IMR-90 (cell line): ENCODE data around the gene TP53I11. TPM values are rescaled to one million over a fixed set of nuclear protein-coding genes. Genes with fewer than 3 reads are reported as not detected.

Source experiments
- ATAC-seq: fragments of 200-7000 bp; cut with Tn5 transposase; 2 replicates; pipeline ENCODE4 v1.9.1; 2020; ENCODE audit warnings: low read depth, mild to moderate bottlenecking, moderate library complexity
- BruUV-seq: library from RNA; stranded (reverse); fragments of 400-500 nt; replicated peaks from 2 replicates; lab custom pipeline; 2021; lab: Mats Ljungman, UMichigan
- CTCF ChIA-PET: fragments of 300-600 bp; formaldehyde crosslinking; extraction: SDS; loops from one replicate; lab custom pipeline; 2021; ENCODE audit warnings: antibody characterized with exemption; lab: Yijun Ruan, JAX
- POLR2A ChIA-PET: fragments of 300-600 bp; sonication (Branson Sonifier 250); formaldehyde crosslinking; loops from one replicate; lab custom pipeline; 2022; ENCODE audit warnings: antibody characterized with exemption; ENCODE audit not compliant: unreplicated experiment; lab: Charles Lee
- DNase-seq: peaks from one replicate; pipeline ENCODE4 v3.0.0; 2013
- H2AFZ ChIP-seq: replicated peaks from 2 replicates; pipeline ENCODE3; 2013; ENCODE audit warnings: low read length, mild to moderate bottlenecking; ENCODE audit not compliant: poor library complexity
- H2AK5ac ChIP-seq: 2 replicates; pipeline ENCODE4 v1.6.1; 2013; ENCODE audit warnings: low read depth, low read length, inconsistent platforms
- H2AK9ac ChIP-seq: replicated peaks from 2 replicates; pipeline ENCODE3; 2013; ENCODE audit warnings: mild to moderate bottlenecking, low read depth, low read length, moderate library complexity; ENCODE audit not compliant: poor library complexity
- H2BK120ac ChIP-seq: 2 replicates; pipeline ENCODE4 v1.6.1; 2013; ENCODE audit warnings: low read depth, low read length, inconsistent platforms
- H2BK15ac ChIP-seq: 3 replicates; pipeline ENCODE4 v1.6.1; 2013; ENCODE audit warnings: low read depth, low read length, inconsistent platforms
- H2BK20ac ChIP-seq: 2 replicates; pipeline ENCODE4 v1.6.1; 2013; ENCODE audit warnings: low read depth, mild to moderate bottlenecking, inconsistent platforms, low read length, moderate library complexity
- H2BK5ac ChIP-seq: 2 replicates; pipeline ENCODE4 v1.6.1; 2013; ENCODE audit warnings: mild to moderate bottlenecking, low read depth, low read length, inconsistent platforms; ENCODE audit not compliant: poor library complexity, severe bottlenecking
- H3K14ac ChIP-seq: replicated peaks from 2 replicates; pipeline ENCODE4 v1.6.1; 2013; ENCODE audit warnings: low read depth, low read length, inconsistent platforms
- H3K18ac ChIP-seq: 2 replicates; pipeline ENCODE4 v1.6.1; 2013; ENCODE audit warnings: low read depth, low read length, control low read depth
- H3K23ac ChIP-seq: 2 replicates; pipeline ENCODE4 v1.6.1; 2013; ENCODE audit warnings: low read depth, low read length, inconsistent platforms
- H3K27ac ChIP-seq: 2 replicates; pipeline ENCODE4 v1.5.1; 2013; ENCODE audit warnings: mild to moderate bottlenecking, control low read depth, low read length; ENCODE audit not compliant: insufficient read depth
- H3K27me3 ChIP-seq: 2 replicates; pipeline ENCODE4 v1.6.1; 2013; ENCODE audit warnings: low read length; ENCODE audit not compliant: control insufficient read depth, insufficient read depth
- H3K36me3 ChIP-seq: 2 replicates; pipeline ENCODE4 v1.6.1; 2013; ENCODE audit warnings: low read length, mixed read lengths; ENCODE audit not compliant: control insufficient read depth, insufficient read depth
- H3K4ac ChIP-seq: 2 replicates; pipeline ENCODE4 v1.6.1; 2013; ENCODE audit warnings: low read depth, low read length, inconsistent platforms
- H3K4me1 ChIP-seq: 2 replicates; pipeline ENCODE4 v1.6.1; 2013; ENCODE audit warnings: low read length, mixed read lengths; ENCODE audit not compliant: control insufficient read depth, insufficient read depth
- H3K4me2 ChIP-seq: 2 replicates; pipeline ENCODE4 v1.6.1; 2013; ENCODE audit warnings: low read depth, mild to moderate bottlenecking, control low read depth, low read length, moderate library complexity
- H3K4me3 ChIP-seq: 2 replicates; pipeline ENCODE4 v1.5.1; 2013; ENCODE audit warnings: low read depth, mild to moderate bottlenecking, control low read depth, low read length, moderate library complexity; ENCODE audit not compliant: insufficient read depth
- H3K56ac ChIP-seq: 2 replicates; pipeline ENCODE4 v1.6.1; 2013; ENCODE audit warnings: low read length, inconsistent platforms; ENCODE audit not compliant: insufficient read depth; ENCODE audit errors: extremely low read depth
- H3K79me1 ChIP-seq, 2 experiments: 2 replicates each; pipeline ENCODE4 v1.6.1; 2013; ENCODE audit warnings: low read length in 2 of 2, inconsistent platforms in 1 of 2, low read depth in 1 of 2
- H3K9ac ChIP-seq: 2 replicates; pipeline ENCODE4 v1.6.1; 2013; ENCODE audit warnings: low read depth, low read length, control low read depth
- H3K9me1 ChIP-seq: 2 replicates; pipeline ENCODE4 v1.6.1; 2013; ENCODE audit warnings: low read length, inconsistent platforms; ENCODE audit not compliant: insufficient read depth
- H3K9me3 ChIP-seq: 2 replicates; pipeline ENCODE4 v1.6.1; 2013; ENCODE audit warnings: low read length; ENCODE audit not compliant: control insufficient read depth, insufficient read depth
- H4K20me1 ChIP-seq: 2 replicates; pipeline ENCODE4 v1.6.1; 2013; ENCODE audit warnings: low read length, inconsistent platforms; ENCODE audit not compliant: insufficient read depth
- H4K5ac ChIP-seq: 2 replicates; pipeline ENCODE4 v1.6.1; 2013; ENCODE audit warnings: mild to moderate bottlenecking, low read depth, low read length, control low read depth
- H4K8ac ChIP-seq, 2 experiments: 2 replicates each; pipeline ENCODE4 v1.6.1; 2013; ENCODE audit warnings: low read depth in 2 of 2, low read length in 2 of 2, control low read depth in 1 of 2, inconsistent platforms in 1 of 2
- H4K91ac ChIP-seq: 2 replicates; pipeline ENCODE4 v1.6.1; 2013; ENCODE audit warnings: low read depth, low read length, inconsistent platforms; ENCODE audit not compliant: insufficient read depth
- BHLHE40 ChIP-seq: fragments of 150-350 bp; IDR thresholded peaks from 2 replicates; pipeline ENCODE4 v1.6.1; 2016; ENCODE audit warnings: mild to moderate bottlenecking, low read depth, low read length
- CEBPB ChIP-seq: IDR thresholded peaks from 2 replicates; pipeline ENCODE4 v1.6.1; 2012; ENCODE audit warnings: low read depth, low read length, improper control_type of control experiment
- CHD1 ChIP-seq: IDR thresholded peaks from 2 replicates; pipeline ENCODE4 v1.6.1; 2012; ENCODE audit warnings: low read depth, low read length, improper control_type of control experiment
- FOS ChIP-seq: fragments of 150-350 bp; IDR thresholded peaks from 2 replicates; pipeline ENCODE4 v1.6.1; 2016; ENCODE audit warnings: low read depth, low read length
- MAZ ChIP-seq: IDR thresholded peaks from 2 replicates; pipeline ENCODE4 v1.6.1; 2012; ENCODE audit warnings: low read depth, mild to moderate bottlenecking, low read length, improper control_type of control experiment, moderate library complexity, borderline replicate concordance
- NFE2L2 ChIP-seq: fragments of 150-350 bp; IDR thresholded peaks from 2 replicates; pipeline ENCODE4 v1.6.1; 2016; ENCODE audit warnings: low read depth, mild to moderate bottlenecking, low read length
- POLR2A ChIP-seq: IDR thresholded peaks from 2 replicates; pipeline ENCODE4 v1.6.1; 2012; ENCODE audit warnings: mild to moderate bottlenecking, low read depth, low read length
- RCOR1 ChIP-seq: IDR thresholded peaks from 2 replicates; pipeline ENCODE4 v1.6.1; 2012; ENCODE audit warnings: mild to moderate bottlenecking, low read length, improper control_type of control experiment; ENCODE audit not compliant: insufficient replicate concordance
- RFX5 ChIP-seq: IDR thresholded peaks from 2 replicates; pipeline ENCODE4 v1.8.0; 2012; ENCODE audit warnings: low read depth, mild to moderate bottlenecking, low read length, moderate library complexity
- SMC3 ChIP-seq: fragments of 150-350 bp; IDR thresholded peaks from 2 replicates; pipeline ENCODE4 v1.6.1; 2016; ENCODE audit warnings: low read depth, mild to moderate bottlenecking, antibody characterized with exemption, low read length, moderate library complexity
- USF2 ChIP-seq: fragments of 150-350 bp; IDR thresholded peaks from 2 replicates; pipeline ENCODE4 v1.6.1; 2017; ENCODE audit warnings: mild to moderate bottlenecking, antibody characterized with exemption, low read length, low read depth
- WGBS, 2 experiments: methylation state at CpG; one replicate each; pipeline versions ENCODE4 v1.1.5 to v1.1.7; 2013; ENCODE audit warnings: missing lambda C conversion rate in 2 of 2; ENCODE audit not compliant: insufficient read length in 1 of 2; ENCODE audit errors: extremely low coverage in 2 of 2; 5-methylcytosine and 5-hydroxymethylcytosine counted together
- dilution Hi-C: fragments of 300-500 bp; cut with HindIII; formaldehyde crosslinking; loops from one replicate; pipeline ENCODE4 v1.14.3; 2018; ENCODE audit warnings: low sequenced_read_pairs; ENCODE audit not compliant: unreplicated experiment
- in situ Hi-C: fragments of 300-500 bp; cut with MboI; formaldehyde crosslinking; loops from 3 replicates; pipeline ENCODE4 v1.14.3; 2019; ENCODE audit warnings: low sequenced_read_pairs, inconsistent platforms, mixed read lengths
- intact Hi-C: fragments of 100-400 bp; cut with micrococcal nuclease; formaldehyde crosslinking; loops from 2 replicates; pipeline ENCODE4 v1.10.0; 2022
- polyA plus RNA-seq, 3 experiments: library from polyadenylated mRNA; depleted of rRNA; stranded (reverse); fragments of >200 nt; gene quantifications; 2 replicates each; pipeline ENCODE4 v1.2.3, GENCODE V29; 2012; ENCODE audit warnings: low replicate concordance in 1 of 3
- total RNA-seq: library from RNA; depleted of rRNA; stranded (reverse); fragments of >200 nt; gene quantifications from 2 replicates; pipeline ENCODE4 v1.2.3, GENCODE V29; 2012
- TF ChIP-seq, protein P1 (sequence below): conservative IDR thresholded peaks from 2 replicates; pipeline ENCODE4 v1.5.1; 2012; ENCODE audit warnings: mild to moderate bottlenecking, low read depth, low read length, improper control_type of control experiment

Gene TP53I11
- total and polyA plus RNA-seq, 2 of the 4 experiments (the other 2 are of a cell fraction): 3.9 to 22.0 TPM

DNA sequence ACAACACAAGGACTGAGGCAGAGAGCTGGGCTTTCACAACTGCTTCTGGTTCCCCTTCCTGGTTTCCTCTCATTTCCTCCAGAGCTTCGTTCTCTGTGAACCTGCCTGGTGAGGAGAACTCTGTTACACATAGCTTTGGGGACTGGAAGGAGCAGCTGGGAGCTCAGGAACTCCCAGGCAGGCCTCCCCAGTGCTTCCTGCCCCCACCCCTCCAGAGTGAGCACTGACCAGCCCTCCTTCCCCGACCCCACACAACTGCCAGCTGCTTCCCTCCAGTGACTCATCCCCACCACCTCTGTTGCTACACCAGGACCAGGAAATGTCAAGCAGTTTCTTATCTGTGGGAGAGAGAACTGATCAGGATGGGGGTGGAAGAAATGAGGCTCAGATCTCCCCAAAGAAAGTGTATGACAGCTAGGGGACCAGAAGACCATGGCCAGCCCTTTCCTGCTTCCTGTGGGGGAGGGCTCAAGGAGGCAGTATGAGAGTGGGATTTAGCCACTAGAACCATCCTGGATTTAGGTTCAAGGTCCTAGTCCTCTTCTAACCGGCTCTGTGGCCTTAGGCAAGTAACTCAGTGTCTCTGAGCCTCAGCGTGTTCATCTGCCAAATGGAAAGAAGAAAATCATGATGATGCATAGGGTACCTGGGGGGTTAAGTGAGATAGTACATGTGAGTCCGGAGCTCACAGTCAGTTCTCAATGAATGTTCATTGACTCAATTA, 4.5 kb upstream of the TP53I11 start:
- in situ Hi-C loops: no loop called here
- BruUV-seq: no TSS peak
- Histone ChIP-seq H4K5ac (peak overlapping the region; percentile 47), H4K20me1 (no peaks in the 10 kb centered on the region), H3K4me3 (no peak overlapping the region), H2BK15ac (peak overlapping the region; percentile 84; the same call in 2 of the 3 replicates), H3K79me1 (peaks cover 0 to under 1% of the 10 kb centered on the region in 2 experiments; a peak in 1 of 4 replicates), H3K4me2 (peak overlapping the region; percentile 43), H4K8ac (peak overlapping the region; percentile 36 to 89), H3K18ac (peak overlapping the region; percentile 49; the same call in 1 of the 2 replicates), H3K36me3 (no peaks in the 10 kb centered on the region), H3K27ac (peak overlapping the region; percentile 68), H3K56ac (no peak overlapping the region; the same call in 1 of the 2 replicates), H3K4me1 (peaks cover 9% of the 10 kb centered on the region), H3K14ac (peak overlapping the region; percentile 73), H3K4ac (peak overlapping the region; percentile 63), H2AK9ac (peak overlapping the region; percentile 84), H4K91ac (peak overlapping the region; percentile 48), H3K23ac (peak overlapping the region; percentile 35; the same call in 1 of the 2 replicates), H3K9ac (peak overlapping the region; percentile 3; the same call in 1 of the 2 replicates), H3K9me3 (no peaks in the 10 kb centered on the region), H2BK120ac (peak overlapping the region; percentile 84), H2BK5ac (no peak overlapping the region), H2AFZ (peak overlapping the region; percentile 82), H2BK20ac (peak overlapping the region; percentile 87), H2AK5ac (peak overlapping the region; percentile 85), H3K9me1 (peaks cover 8% of the 10 kb centered on the region), H3K27me3 (peaks cover 20% of the 10 kb centered on the region; the same call in 1 of the 2 replicates)
- dilution Hi-C loops: no loop called here
- ChIA-PET POLR2A (no interaction called here), CTCF (interaction anchor here (0.7 to 1.2 kb wide), 2 partner anchors 18 to 147 kb away, joined by 3 to 7 read pairs; no protein-coding TSS in a partner anchor)
- intact Hi-C loops: loop anchor here (5.0 kb wide), 1 partner anchor 132 kb away; no protein-coding TSS in a partner anchor
- DNase-seq: peak; percentile 92
- 100% methylated on average over 1 of the region's 5 CpGs; no CpG with 5 or more reads in 1 of the 2 experiments for WGBS, 2 experiments
- peak; percentile 73 for ATAC-seq
- TF ChIP-seq SMC3 (no peak), CHD1 (no peak), POLR2A (no peak), BHLHE40 (no peak; the same call in 1 of the 2 replicates), RFX5 (no peak), RCOR1 (no peak), USF2 (no peak), MAZ (peak; percentile 98), NFE2L2 (no peak), FOS (peak; percentile 88), CEBPB (peak; percentile 90)
- TF ChIP-seq, protein P1, sequence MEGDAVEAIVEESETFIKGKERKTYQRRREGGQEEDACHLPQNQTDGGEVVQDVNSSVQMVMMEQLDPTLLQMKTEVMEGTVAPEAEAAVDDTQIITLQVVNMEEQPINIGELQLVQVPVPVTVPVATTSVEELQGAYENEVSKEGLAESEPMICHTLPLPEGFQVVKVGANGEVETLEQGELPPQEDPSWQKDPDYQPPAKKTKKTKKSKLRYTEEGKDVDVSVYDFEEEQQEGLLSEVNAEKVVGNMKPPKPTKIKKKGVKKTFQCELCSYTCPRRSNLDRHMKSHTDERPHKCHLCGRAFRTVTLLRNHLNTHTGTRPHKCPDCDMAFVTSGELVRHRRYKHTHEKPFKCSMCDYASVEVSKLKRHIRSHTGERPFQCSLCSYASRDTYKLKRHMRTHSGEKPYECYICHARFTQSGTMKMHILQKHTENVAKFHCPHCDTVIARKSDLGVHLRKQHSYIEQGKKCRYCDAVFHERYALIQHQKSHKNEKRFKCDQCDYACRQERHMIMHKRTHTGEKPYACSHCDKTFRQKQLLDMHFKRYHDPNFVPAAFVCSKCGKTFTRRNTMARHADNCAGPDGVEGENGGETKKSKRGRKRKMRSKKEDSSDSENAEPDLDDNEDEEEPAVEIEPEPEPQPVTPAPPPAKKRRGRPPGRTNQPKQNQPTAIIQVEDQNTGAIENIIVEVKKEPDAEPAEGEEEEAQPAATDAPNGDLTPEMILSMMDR: no peak
